H1 (cell line): ENCODE data around the gene CST6.

Source experiments
- JUND ChIP-seq: IDR thresholded peaks from 2 replicates; pipeline ENCODE4 v1.6.1; 2011; ENCODE audit warnings: mild to moderate bottlenecking, improper control_type of control experiment, low read length
- POLR2AphosphoS5 ChIP-seq: IDR thresholded peaks from 2 replicates; pipeline ENCODE4 v1.6.1; 2011; ENCODE audit warnings: low read depth, low read length
- SRF ChIP-seq: IDR thresholded peaks from 2 replicates; pipeline ENCODE4 v1.6.1; 2011; ENCODE audit warnings: mild to moderate bottlenecking, low read depth, low read length, moderate library complexity
- TF ChIP-seq, protein P1 (sequence below), 3 experiments: IDR thresholded peaks; 1 replicate in 2 of 3; 2 replicates in 1 of 3; pipeline versions ENCODE4 v1.5.1 to v1.6.1; 2011; ENCODE audit warnings: low read length in 3 of 3, mild to moderate bottlenecking in 3 of 3, inconsistent platforms in 2 of 3, low read depth in 1 of 3, moderate library complexity in 1 of 3; ENCODE audit not compliant: insufficient read depth in 1 of 3; ENCODE audit errors: control extremely low read depth in 1 of 3

DNA sequence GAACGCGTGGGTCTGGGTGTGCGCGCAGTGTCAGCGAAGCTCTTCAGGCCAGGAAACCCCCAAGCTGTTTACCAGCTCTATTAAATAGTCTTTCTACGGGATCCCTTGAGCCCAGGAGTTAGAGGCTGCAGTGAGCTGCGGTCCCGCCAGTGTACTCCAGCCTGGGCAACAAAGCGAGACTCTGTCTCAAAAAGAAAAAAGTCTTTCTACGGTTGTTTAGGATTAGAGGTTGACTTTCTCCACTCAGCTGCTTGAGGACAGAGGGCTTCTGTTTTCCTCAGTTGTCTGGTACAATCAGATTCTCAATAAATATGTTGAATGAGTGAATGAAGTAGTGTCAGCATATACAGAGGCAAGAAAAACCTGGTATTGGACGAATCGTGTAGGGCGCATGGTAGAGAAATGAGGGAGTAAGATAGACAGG is 49.7 kb upstream of the CST6 start:
- TF ChIP-seq, protein P1, sequence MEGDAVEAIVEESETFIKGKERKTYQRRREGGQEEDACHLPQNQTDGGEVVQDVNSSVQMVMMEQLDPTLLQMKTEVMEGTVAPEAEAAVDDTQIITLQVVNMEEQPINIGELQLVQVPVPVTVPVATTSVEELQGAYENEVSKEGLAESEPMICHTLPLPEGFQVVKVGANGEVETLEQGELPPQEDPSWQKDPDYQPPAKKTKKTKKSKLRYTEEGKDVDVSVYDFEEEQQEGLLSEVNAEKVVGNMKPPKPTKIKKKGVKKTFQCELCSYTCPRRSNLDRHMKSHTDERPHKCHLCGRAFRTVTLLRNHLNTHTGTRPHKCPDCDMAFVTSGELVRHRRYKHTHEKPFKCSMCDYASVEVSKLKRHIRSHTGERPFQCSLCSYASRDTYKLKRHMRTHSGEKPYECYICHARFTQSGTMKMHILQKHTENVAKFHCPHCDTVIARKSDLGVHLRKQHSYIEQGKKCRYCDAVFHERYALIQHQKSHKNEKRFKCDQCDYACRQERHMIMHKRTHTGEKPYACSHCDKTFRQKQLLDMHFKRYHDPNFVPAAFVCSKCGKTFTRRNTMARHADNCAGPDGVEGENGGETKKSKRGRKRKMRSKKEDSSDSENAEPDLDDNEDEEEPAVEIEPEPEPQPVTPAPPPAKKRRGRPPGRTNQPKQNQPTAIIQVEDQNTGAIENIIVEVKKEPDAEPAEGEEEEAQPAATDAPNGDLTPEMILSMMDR (IDR thresholded peaks at IDR 0.05; ENCODE audit: control extremely low read depth in 1 of 3, insufficient read depth in 1 of 3, low read depth in 1 of 3, low read length in 3 of 3) = no peak
- TF ChIP-seq POLR2AphosphoS5 (no peak), SRF (no peak), JUND (no peak)
